Epithelial cell of esophagus (primary cell): Measurements from ENCODE around the gene ZSCAN16.

Experiments used
- DNase-seq: peaks from one replicate; pipeline ENCODE4 v3.0.0; 2010; ENCODE audit warnings: low read depth
- H3K4me3 ChIP-seq: 2 replicates; pipeline ENCODE4 v1.5.1; 2011; ENCODE audit warnings: mild to moderate bottlenecking, low read length, control low read depth
- TF ChIP-seq, protein P1 (sequence below): IDR thresholded peaks from 2 replicates; pipeline ENCODE4 v1.5.1; 2011; ENCODE audit warnings: low read depth, mild to moderate bottlenecking, low read length, control low read depth, inconsistent platforms; ENCODE audit not compliant: insufficient read depth; ENCODE audit errors: missing control alignments

The ZSCAN16 gene

DNA sequence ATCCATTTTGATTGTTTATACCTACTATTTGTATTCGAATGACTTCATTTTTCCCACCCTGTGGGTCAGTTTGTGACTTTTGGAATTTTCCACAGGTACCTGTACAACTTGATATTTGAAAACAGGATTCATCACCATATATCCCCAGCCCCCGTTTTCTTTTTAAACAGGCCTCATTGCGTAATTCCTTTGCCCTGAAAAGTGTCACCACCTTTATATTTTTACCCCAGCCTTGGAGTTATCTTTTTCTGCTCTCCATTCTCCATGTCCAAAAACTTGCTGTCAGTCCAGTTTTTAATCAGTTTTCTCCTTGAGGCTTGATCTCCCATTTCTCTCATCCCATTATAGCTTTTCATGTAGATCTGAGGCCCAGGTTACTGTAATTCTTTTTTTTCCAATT lies 33.9 kb downstream of the ZSCAN16 start:
- TF ChIP-seq, protein P1, sequence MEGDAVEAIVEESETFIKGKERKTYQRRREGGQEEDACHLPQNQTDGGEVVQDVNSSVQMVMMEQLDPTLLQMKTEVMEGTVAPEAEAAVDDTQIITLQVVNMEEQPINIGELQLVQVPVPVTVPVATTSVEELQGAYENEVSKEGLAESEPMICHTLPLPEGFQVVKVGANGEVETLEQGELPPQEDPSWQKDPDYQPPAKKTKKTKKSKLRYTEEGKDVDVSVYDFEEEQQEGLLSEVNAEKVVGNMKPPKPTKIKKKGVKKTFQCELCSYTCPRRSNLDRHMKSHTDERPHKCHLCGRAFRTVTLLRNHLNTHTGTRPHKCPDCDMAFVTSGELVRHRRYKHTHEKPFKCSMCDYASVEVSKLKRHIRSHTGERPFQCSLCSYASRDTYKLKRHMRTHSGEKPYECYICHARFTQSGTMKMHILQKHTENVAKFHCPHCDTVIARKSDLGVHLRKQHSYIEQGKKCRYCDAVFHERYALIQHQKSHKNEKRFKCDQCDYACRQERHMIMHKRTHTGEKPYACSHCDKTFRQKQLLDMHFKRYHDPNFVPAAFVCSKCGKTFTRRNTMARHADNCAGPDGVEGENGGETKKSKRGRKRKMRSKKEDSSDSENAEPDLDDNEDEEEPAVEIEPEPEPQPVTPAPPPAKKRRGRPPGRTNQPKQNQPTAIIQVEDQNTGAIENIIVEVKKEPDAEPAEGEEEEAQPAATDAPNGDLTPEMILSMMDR = no peak

DNA sequence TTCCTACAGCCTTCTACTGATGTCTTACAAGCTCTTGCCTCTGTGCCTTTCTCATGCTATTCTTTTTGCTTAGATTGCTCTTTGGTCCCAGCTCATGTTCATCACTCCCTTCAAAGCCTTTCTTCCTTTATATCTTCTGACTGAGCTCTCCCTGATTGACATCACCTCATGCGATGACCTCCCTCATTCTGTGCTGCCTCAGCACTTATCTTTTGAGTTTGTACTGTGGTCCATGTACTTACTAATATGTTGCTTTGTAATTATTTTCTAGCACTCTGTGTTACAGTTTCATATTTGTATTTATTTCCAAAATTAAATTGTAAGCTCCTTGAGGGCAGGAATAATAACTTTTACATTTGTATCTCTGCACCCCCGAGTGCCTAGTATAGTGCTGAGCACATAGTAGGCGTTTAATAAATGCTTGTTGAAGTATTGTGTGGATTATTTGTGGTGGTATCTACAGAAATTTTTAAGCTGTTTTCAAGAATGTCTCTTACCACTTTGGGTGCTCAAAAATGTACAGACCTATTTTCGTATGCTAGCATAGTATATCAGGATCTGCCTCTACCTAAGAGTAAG lies 34.7 kb downstream of the ZSCAN16 start:
- DNase-seq = no peak
- TF ChIP-seq, protein P1 = no peak
- H3K4me3 ChIP-seq = no peak overlapping the region

More for the DNA sequence above, 33.9 kb downstream of the ZSCAN16 start:
- no peak for DNase-seq
- H3K4me3 ChIP-seq = no peak overlapping the region

DNA sequence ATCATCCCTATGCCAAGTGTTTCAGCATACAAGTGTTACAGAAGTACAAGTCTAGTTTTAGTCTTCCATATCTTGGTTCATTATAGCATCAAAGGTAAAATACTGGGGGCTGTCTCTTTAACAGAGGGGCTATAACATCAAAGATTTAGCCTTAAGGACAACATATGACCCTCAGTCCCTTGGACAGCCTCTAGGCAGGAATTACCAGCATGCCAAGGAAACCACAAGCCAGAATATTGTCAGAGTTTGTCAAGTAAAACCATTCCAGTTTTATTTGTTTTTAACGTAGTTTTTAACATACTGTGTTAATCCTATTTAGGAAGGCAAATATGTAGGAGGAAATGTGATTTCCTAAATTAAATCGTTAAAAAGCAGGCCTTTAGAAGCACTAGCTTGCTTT lies 35.8 kb downstream of the ZSCAN16 start:
- TF ChIP-seq, protein P1 = no peak
- H3K4me3 ChIP-seq = no peak overlapping the region
- no peak for DNase-seq

DNA sequence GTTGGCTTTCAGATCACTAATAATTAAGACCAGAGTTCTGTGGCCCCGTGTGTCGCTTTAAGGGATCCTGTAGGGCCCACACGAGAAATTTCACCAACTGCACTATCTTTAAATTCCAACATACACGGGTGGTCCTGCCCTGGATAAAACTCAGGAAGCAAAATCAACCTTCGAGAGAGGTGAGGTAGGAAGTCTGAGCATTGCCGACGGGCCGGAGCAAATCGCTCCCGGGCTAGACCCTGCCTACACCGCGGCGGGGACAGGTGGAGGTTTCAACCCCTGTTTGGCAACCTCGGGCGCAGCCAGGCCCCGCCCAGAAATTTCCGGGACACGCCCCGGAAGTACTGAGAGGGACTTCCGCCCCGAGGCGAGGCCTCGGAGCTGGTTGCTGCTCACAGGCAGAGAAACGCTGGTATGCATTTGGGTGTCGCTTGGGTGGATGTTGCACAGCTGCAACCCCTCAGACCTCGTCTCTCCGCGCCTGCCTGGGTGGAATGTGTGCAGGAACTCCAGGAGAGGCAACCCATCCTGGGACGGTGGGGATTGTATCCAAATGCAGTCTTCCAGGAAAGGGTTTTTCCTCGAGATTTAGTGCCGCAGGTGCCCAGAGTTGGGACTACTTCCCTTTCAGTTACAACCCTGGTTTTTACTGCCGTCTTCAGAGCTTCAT lies 37.1 kb downstream of the ZSCAN16 start:
- DNase-seq = peak; percentile 78
- TF ChIP-seq, protein P1 = no peak
- peak overlapping the region; percentile 66 for H3K4me3 ChIP-seq

DNA sequence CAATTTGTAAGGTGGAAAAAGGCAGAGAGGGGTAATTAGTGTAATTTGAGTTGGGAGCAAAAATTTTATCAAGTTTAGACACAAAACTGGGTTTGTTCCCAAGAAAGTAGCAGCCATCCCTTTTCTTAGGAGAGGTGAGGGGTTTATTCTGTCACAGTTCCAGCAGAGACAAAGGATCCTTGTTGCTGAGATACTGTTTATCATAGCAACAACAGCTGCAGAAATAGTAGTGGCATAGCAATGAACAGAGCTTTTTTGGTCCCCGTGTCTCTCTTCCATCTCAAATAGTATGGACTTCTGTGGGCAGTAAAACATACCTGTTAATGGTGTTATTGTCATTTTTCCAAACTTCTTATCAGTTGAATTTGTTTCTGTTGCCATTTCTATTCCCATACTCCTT lies 41.2 kb downstream of the ZSCAN16 start:
- H3K4me3 ChIP-seq = no peak overlapping the region
- TF ChIP-seq, protein P1 = no peak
- no peak for DNase-seq

DNA sequence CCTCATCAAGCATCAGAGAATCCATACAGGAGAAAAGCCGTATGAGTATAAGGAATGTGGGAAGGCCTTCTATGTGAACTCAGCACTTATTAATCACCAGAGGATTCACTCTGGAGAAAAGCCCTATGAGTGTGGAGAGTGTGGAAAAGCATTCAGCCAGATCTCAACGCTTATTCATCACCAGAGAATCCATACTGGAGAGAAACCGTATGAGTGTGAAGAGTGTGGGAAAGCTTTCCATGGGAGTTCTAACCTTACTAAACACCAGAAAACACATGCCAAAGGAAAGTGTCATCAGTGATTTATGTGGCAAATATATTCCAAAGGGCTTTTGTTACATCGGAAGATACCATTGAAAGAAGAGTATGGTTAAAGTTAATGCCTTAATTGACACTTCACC lies 42.7 kb downstream of the ZSCAN16 start:
- peak; percentile 94 for DNase-seq
- TF ChIP-seq, protein P1 = no peak
- no peak overlapping the region for H3K4me3 ChIP-seq

DNA sequence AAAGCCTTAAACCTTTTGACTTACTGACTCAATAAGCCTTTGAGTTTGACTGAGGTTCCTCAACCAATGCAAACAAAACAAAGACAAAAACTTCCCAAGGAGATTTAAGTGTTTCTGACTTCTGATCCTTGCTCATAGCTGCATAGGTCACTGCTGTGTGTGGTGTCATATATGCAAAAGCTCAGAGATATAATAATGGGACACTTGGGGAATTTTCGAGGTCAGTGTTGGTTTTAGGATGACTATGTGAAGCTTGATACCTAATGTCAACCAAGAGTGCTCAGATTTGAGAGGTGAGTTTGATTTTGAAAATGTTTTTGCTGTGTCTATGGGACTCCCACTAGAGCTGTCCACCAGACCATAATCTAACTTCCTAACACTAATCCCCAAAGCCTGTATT lies 43.5 kb downstream of the ZSCAN16 start:
- DNase-seq = no peak
- TF ChIP-seq, protein P1 = no peak
- no peak overlapping the region for H3K4me3 ChIP-seq
